HCT116 (cell line): Measurements from ENCODE around the gene RC3H2. TPM values are rescaled to one million over a fixed set of nuclear protein-coding genes. Genes with fewer than 3 reads are reported as not detected.
"Not testable (repeated sequence)": the region's sequence is repeated elsewhere in the genome, so short reads cannot be mapped to it uniquely, and the experiment has no call there.

ENCODE experiments used
- ATAC-seq: fragments of 200-7000 bp; cut with Tn5 transposase; 2 replicates; pipeline ENCODE4 v1.9.1; 2020; ENCODE audit warnings: mild to moderate bottlenecking, moderate library complexity
- BruUV-seq: library from RNA; stranded (reverse); fragments of 400-500 nt; replicated peaks from 2 replicates; lab custom pipeline; 2021; lab: Mats Ljungman, UMichigan
- CTCF ChIA-PET: fragments of 300-600 bp; sonication (Branson Sonifier 250); formaldehyde crosslinking; loops from one replicate; lab custom pipeline; 2021; ENCODE audit warnings: antibody characterized with exemption; lab: Charles Lee
- POLR2A ChIA-PET: fragments of 300-600, 350-600 bp; sonication (Branson Sonifier 250); formaldehyde crosslinking; loops from one replicate; lab custom pipeline; 2021; ENCODE audit warnings: antibody characterized with exemption; lab: Charles Lee
- RAD21 ChIA-PET, 2 experiments: fragments of 300-600 bp; sonication (Branson Sonifier 250); formaldehyde crosslinking; loops; one replicate each; lab custom pipeline; 2023; ENCODE audit warnings: low total read pairs in 2 of 2; ENCODE audit not compliant: uncharacterized antibody in 2 of 2, unreplicated experiment in 2 of 2, low non-redundant PET in 1 of 2; lab: Charles Lee
- DNase-seq: peaks from one replicate; pipeline ENCODE4 v3.0.0-alpha.2; 2010; ENCODE audit warnings: low read depth, low spot score
- H2AFZ ChIP-seq: fragments of 200-600 bp; shearing (Covaris generic), sonication (generic); 2 replicates; pipeline ENCODE4 v1.6.1; 2017; ENCODE audit warnings: low read depth, mixed run types, mixed read lengths, antibody characterized with exemption, low read length; ENCODE audit not compliant: poor library complexity, severe bottlenecking
- H3K27ac ChIP-seq: 2 replicates; pipeline ENCODE4 v1.5.1; 2012; ENCODE audit warnings: low read depth, low read length
- H3K27me3 ChIP-seq: fragments of 200-600 bp; sonication (generic); 2 replicates; pipeline ENCODE4 v1.6.1; 2016; ENCODE audit warnings: mixed run types, low read length, mixed read lengths; ENCODE audit not compliant: insufficient read depth
- H3K36me3 ChIP-seq, 2 experiments: fragments of 200-500 bp in 1 of 2; fragments of 200-600 bp in 1 of 2; sonication (Bioruptor generic) in 1 of 2; sonication (generic) in 1 of 2; 2 replicates each; pipeline versions ENCODE4 v1.5.1 to v1.6.1; 2014 to 2016; ENCODE audit warnings: low read length in 2 of 2, inconsistent platforms in 1 of 2, mixed read lengths in 1 of 2, mixed run types in 1 of 2; ENCODE audit not compliant: insufficient read depth in 2 of 2, control insufficient read depth in 1 of 2
- H3K4me1 ChIP-seq, 2 experiments: fragments of 200-600 bp in 1 of 2; sonication (generic) in 1 of 2; 2 replicates each; pipeline versions ENCODE4 v1.5.1 to v1.6.1; 2012 to 2017; ENCODE audit warnings: low read length in 2 of 2, inconsistent platforms in 1 of 2, mild to moderate bottlenecking in 1 of 2, mixed read lengths in 1 of 2, mixed run types in 1 of 2, moderate library complexity in 1 of 2; ENCODE audit not compliant: insufficient read depth in 2 of 2, control insufficient read depth in 1 of 2
- H3K4me2 ChIP-seq: fragments of 200-600 bp; sonication (generic); 2 replicates; pipeline ENCODE4 v1.6.1; 2017; ENCODE audit warnings: mixed run types, low read length, mixed read lengths
- H3K4me3 ChIP-seq, 2 experiments: fragments of 200-600 bp in 1 of 2; sonication (generic) in 1 of 2; replicated peaks in 1 of 2; 2 replicates each; pipeline ENCODE4 v1.5.1; 2011 to 2016; ENCODE audit warnings: low read length in 2 of 2, control low read depth in 1 of 2, low read depth in 1 of 2, mild to moderate bottlenecking in 1 of 2, mixed read lengths in 1 of 2, mixed run types in 1 of 2
- H3K79me2 ChIP-seq: fragments of 200-600 bp; sonication (generic); 2 replicates; pipeline ENCODE4 v1.6.1; 2017; ENCODE audit warnings: mild to moderate bottlenecking, mixed run types, low read length, moderate library complexity, mixed read lengths; ENCODE audit not compliant: insufficient read depth
- H3K9ac ChIP-seq: fragments of 200-600 bp; sonication (generic); 2 replicates; pipeline ENCODE4 v1.6.1; 2016; ENCODE audit warnings: low read length, mixed read lengths
- H3K9me2 ChIP-seq: fragments of 200-600 bp; sonication (generic), shearing (Covaris generic); 2 replicates; pipeline ENCODE4 v1.6.1; 2017; ENCODE audit warnings: mixed run types, mild to moderate bottlenecking, moderate library complexity; ENCODE audit not compliant: insufficient read depth
- H3K9me3 ChIP-seq, 2 experiments: fragments of 200-500 bp in 1 of 2; fragments of 200-600 bp in 1 of 2; sonication (Bioruptor generic) in 1 of 2; sonication (generic) in 1 of 2; 2 replicates each; pipeline ENCODE4 v1.6.1; 2014 to 2017; ENCODE audit warnings: low read length in 2 of 2, mixed read lengths in 2 of 2, inconsistent platforms in 1 of 2, low read depth in 1 of 2, mild to moderate bottlenecking in 1 of 2, mixed run types in 1 of 2, moderate library complexity in 1 of 2; ENCODE audit not compliant: control insufficient read depth in 1 of 2, insufficient read depth in 1 of 2
- H4K20me1 ChIP-seq: fragments of 200-600 bp; sonication (generic), shearing (Covaris generic); 2 replicates; pipeline ENCODE4 v1.6.1; 2017; ENCODE audit warnings: mixed run types, mild to moderate bottlenecking, moderate library complexity; ENCODE audit not compliant: insufficient read depth
- EZH2phosphoT487 ChIP-seq: fragments of 200-600 bp; IDR thresholded peaks from 2 replicates; pipeline ENCODE4 v1.6.1; 2018; ENCODE audit warnings: antibody characterized with exemption, borderline replicate concordance
- MAX ChIP-seq: IDR thresholded peaks from 2 replicates; pipeline ENCODE4 v1.6.1; 2012
- intact Hi-C: fragments of 100-400 bp; cut with micrococcal nuclease; formaldehyde crosslinking; loops from 2 replicates; pipeline ENCODE4 v1.10.0; 2022
- total RNA-seq: library from RNA; stranded (reverse); gene quantifications from one replicate; pipeline ENCODE4 v1.2.1, GENCODE V29; 2021; ENCODE audit not compliant: unreplicated experiment

Gene RC3H2
- total RNA-seq, 1 experiment from 2014 or later: 53.8 TPM

- no peak for ATAC-seq
- Histone ChIP-seq H3K9me2 (no peaks in the 10 kb centered on the region; the same call in 1 of the 2 replicates), H3K79me2 (peaks cover 8% of the 10 kb centered on the region), H3K9ac (no peak overlapping the region), H2AFZ (peak overlapping the region; percentile 41), H4K20me1 (no peaks in the 10 kb centered on the region), H3K4me1 (peaks cover 11 to 22% of the 10 kb centered on the region in 2 experiments; a peak in 3 of 4 replicates), H3K27me3 (no peaks in the 10 kb centered on the region), H3K27ac (no peak overlapping the region), H3K4me3 (no peak overlapping the region)
- POLR2A ChIA-PET: no interaction called here
- intact Hi-C loops: no loop called here
- no TSS peak for BruUV-seq
- TF ChIP-seq MAX: no peak
- no peak for TF ChIP-seq EZH2phosphoT487
- TF ChIP-seq, all 23 proteins: peak for 0
- Histone ChIP-seq H3K9me3 (no peaks in the 10 kb centered on the region), H3K4me2 (no peak overlapping the region), H3K36me3 (no peaks in the 10 kb centered on the region)
- RAD21 ChIA-PET: no interaction called here
- DNase-seq: no peak
- CTCF ChIA-PET: no interaction called here
Measured at GRCh38 chr9:122832194-122832593, 73.0 kb downstream of the RC3H2 start.

- H3K9me2 ChIP-seq, H3K36me3 ChIP-seq, BruUV-seq, DNase-seq, H3K9me3 ChIP-seq, POLR2A ChIA-PET, H3K27me3 ChIP-seq, H4K20me1 ChIP-seq, ATAC-seq: not testable (repeated sequence)
- H2AFZ ChIP-seq: peak overlapping the region; percentile 95
- H3K79me2 ChIP-seq: peaks cover 33% of the 10 kb centered on the region
- H3K27ac ChIP-seq: peak overlapping the region; percentile 81
- intact Hi-C loops: loop anchor here (5.0 kb wide), 1 partner anchor 523 kb away; no protein-coding TSS in a partner anchor
- ChIA-PET RAD21 (interaction anchor here in 1 of 2 experiments (1.1 kb wide), 1 partner anchor 521 kb away, joined by 5 read pairs; no protein-coding TSS in a partner anchor), CTCF (interaction anchor here (1.2 to 1.4 kb wide), 2 partner anchors 9 to 521 kb away, joined by 5 read pairs; no protein-coding TSS in a partner anchor)
- peak overlapping the region; percentile 82 to 84 for H3K4me3 ChIP-seq
- H3K4me2 ChIP-seq: peak overlapping the region; percentile 90
- peaks cover 15 to 23% of the 10 kb centered on the region in 2 experiments; a peak in 3 of 4 replicates for H3K4me1 ChIP-seq
- H3K9ac ChIP-seq: peak overlapping the region; percentile 87
Measured at GRCh38 chr9:122828965-122829284, 76.2 kb downstream of the RC3H2 start.
